ENCODE data around the gene MRGPRX2. TPM values are rescaled to one million over a fixed set of nuclear protein-coding genes. Genes with fewer than 3 reads are reported as not detected.
A peak's percentile ranks its signal among the peaks of the same experiment; 100 is the strongest.

The MRGPRX2 gene
- total RNA-seq, 1 donor from 2014 or later: not detected

- Mint-ChIP-seq H3K4me1 (ENCODE audit: low read depth) (peaks cover 11% of the 10 kb centered on the region), H3K4me3 (ENCODE audit: low read depth) (no peak overlapping the region), H3K9me3 (ENCODE audit: low read depth) (no peaks in the 10 kb centered on the region), H3K27ac (no peak overlapping the region), H3K27me3 (peaks cover 6% of the 10 kb centered on the region), H3K36me3 (ENCODE audit: insufficient read depth) (no peaks in the 10 kb centered on the region)
- DNase-seq (ENCODE audit: low spot score, unreplicated experiment): no peak
- TF ChIP-seq CTCF (IDR thresholded peaks at IDR 0.05; ENCODE audit: unreplicated experiment): no peak
Measured at GRCh38 chr11:19077965-19078364, 17.4 kb upstream of the MRGPRX2 start.

- Mint-ChIP-seq H3K27ac (no peak overlapping the region), H3K27me3 (peaks cover 6% of the 10 kb centered on the region), H3K9me3 (ENCODE audit: low read depth) (no peaks in the 10 kb centered on the region), H3K4me3 (ENCODE audit: low read depth) (no peak overlapping the region), H3K4me1 (ENCODE audit: low read depth) (peaks cover 11% of the 10 kb centered on the region), H3K36me3 (ENCODE audit: insufficient read depth) (no peaks in the 10 kb centered on the region)
- DNase-seq (ENCODE audit: low spot score, unreplicated experiment): peak; percentile 67
- TF ChIP-seq CTCF (IDR thresholded peaks at IDR 0.05; ENCODE audit: unreplicated experiment): peak; percentile 98
Measured at GRCh38 chr11:19076744-19077589, 16.4 kb upstream of the MRGPRX2 start.

- no peak for DNase-seq (ENCODE audit: low spot score, unreplicated experiment)
- no peaks in the 10 kb centered on the region for H3K36me3 Mint-ChIP-seq (ENCODE audit: insufficient read depth)
- peaks cover 12% of the 10 kb centered on the region for H3K4me1 Mint-ChIP-seq (ENCODE audit: low read depth)
- H3K4me3 Mint-ChIP-seq (ENCODE audit: low read depth): no peak overlapping the region
- TF ChIP-seq CTCF (IDR thresholded peaks at IDR 0.05; ENCODE audit: unreplicated experiment): no peak
- peaks cover 3% of the 10 kb centered on the region for H3K27me3 Mint-ChIP-seq
- H3K27ac Mint-ChIP-seq: no peak overlapping the region
- no peaks in the 10 kb centered on the region for H3K9me3 Mint-ChIP-seq (ENCODE audit: low read depth)
Measured at GRCh38 chr11:19075636-19076035, 15.1 kb upstream of the MRGPRX2 start.

DNA sequence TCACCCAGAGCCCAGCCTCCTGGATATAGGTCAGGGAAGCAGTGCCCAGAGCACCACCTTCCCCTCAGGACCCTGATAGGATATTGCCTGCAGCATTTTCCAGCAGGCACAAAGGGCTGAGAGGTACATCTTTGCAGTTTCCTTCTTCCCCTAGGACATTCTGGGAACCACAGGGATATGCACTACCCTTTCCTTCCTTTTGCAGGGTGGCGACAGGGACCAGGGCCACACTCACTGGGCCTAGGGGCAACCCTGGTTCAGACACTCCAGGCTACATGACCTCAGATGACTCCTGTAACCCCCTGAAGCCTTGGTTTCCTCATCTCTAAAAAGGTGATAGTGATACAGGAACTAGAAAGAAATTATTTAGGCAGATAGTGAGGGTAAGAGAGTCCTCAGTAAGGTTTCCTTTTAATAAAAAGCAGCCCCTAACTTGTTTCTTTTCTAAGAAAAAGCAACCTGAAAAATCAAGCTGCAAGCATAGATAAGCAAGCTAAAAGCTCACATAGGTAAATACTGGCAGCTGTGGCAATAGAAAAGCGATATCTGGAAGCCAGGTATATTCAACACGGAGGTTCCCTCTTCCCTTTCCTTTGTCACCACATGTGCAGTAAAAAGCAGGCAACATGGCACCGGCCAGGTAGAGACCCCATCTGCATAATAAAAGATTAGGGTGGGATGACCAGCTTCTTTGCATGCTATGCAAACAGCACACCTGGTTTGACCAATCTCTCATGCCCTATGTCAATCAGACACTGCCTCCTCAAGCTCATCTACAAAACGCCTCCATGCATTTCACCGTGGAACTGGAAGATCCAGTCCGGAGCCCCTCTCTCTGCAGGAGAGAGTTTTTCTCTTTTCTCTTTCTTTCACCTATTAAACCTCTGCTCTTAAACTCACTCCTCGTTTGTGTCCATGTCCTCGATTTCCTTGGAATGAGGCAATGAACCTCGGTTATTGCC lies 13.2 kb upstream of the MRGPRX2 start:
- Mint-ChIP-seq H3K27me3 (peaks cover 3% of the 10 kb centered on the region), H3K4me3 (ENCODE audit: low read depth) (no peak overlapping the region), H3K4me1 (ENCODE audit: low read depth) (peaks cover 12% of the 10 kb centered on the region), H3K36me3 (ENCODE audit: insufficient read depth) (no peaks in the 10 kb centered on the region), H3K9me3 (ENCODE audit: low read depth) (no peaks in the 10 kb centered on the region), H3K27ac (no peak overlapping the region)
- DNase-seq (ENCODE audit: low spot score, unreplicated experiment): no peak
- no peak for TF ChIP-seq CTCF (IDR thresholded peaks at IDR 0.05; ENCODE audit: unreplicated experiment)

GRCh38 chr11:19072464-19072863 lies 11.9 kb upstream of the MRGPRX2 start:
- no peak for TF ChIP-seq CTCF (IDR thresholded peaks at IDR 0.05; ENCODE audit: unreplicated experiment)
- Mint-ChIP-seq H3K27ac (no peak overlapping the region), H3K4me1 (ENCODE audit: low read depth) (peaks cover 12% of the 10 kb centered on the region), H3K27me3 (peaks cover 3% of the 10 kb centered on the region), H3K36me3 (ENCODE audit: insufficient read depth) (no peaks in the 10 kb centered on the region), H3K4me3 (ENCODE audit: low read depth) (no peak overlapping the region), H3K9me3 (ENCODE audit: low read depth) (peaks cover 4% of the 10 kb centered on the region)
- DNase-seq (ENCODE audit: low spot score, unreplicated experiment): no peak

Measured in progenitor cell of endocrine pancreas (in vitro differentiated cells).